8988T (cell line): ENCODE data around the gene BCAR1.

Source experiments
- DNase-seq: peaks from one replicate; pipeline ENCODE4 v3.0.0; 2011

BCAR1 gene

GRCh38 chr16:75198135-75198600 is 53.3 kb downstream of the BCAR1 start:
- no peak for DNase-seq

GRCh38 chr16:75197522-75198134 is 53.8 kb downstream of the BCAR1 start:
- DNase-seq, result no peak

- DNase-seq, result no peak
Observed at GRCh38 chr16:75196836-75197235, 54.6 kb downstream of the BCAR1 start.

- DNase-seq, result no peak
Observed at GRCh38 chr16:75195811-75196790, 55.3 kb downstream of the BCAR1 start.

DNA sequence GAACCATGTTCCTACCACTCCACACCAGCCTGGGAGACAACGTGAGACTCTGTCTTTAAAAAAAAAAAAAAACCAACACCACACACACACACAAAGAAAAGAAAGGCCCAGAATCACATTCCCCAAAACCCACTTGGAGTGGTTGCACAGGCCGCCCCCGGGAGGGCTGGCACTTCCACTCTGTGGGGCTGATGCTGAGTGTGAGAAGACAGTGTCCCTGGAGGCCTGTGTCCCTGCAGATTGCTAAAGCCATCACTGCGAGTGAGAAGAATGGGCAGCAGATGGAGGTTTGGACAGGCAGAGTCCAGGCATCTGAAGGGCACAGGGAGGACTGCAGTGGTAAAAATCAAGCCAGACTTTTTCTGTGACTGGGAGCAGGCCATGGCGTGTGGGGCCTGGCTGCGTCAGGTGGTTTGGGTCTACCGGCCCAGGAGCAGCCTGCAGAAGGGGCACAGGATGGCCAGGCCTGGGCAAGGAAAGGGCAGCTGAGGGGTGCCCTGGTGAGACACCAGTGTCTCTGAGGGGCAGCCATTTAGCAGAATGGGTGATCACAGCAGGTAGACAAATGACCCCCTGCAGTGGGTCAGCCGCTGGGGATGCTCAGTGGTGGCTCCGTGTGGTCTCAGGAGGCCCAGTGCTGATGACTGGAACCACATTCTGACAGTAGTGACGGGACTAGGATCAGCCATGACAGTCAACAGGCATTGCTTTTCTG is 57.5 kb downstream of the BCAR1 start:
- DNase-seq, result no peak

DNA sequence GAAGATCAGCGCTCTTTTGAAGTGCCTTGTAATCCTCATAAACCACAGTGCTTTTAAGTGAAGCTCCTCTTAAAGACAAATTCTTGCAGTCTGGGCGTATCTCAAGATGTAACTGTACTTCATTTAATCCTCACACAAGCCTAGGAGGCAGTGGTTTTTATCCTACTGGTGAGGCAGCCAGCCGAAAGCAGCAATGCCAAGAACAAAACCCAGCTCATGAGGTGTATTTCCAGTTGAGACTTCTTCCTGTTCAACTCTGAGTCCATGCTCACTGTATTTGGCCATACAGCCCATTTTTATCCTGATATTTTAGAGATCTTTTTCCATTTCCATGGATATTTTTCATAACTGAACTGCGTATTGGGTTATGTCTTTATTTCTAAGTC is 58.2 kb downstream of the BCAR1 start:
- no peak for DNase-seq

- no peak for DNase-seq
Observed at GRCh38 chr16:75192606-75193264, 58.7 kb downstream of the BCAR1 start.

GRCh38 chr16:75189638-75190245 is 61.7 kb downstream of the BCAR1 start:
- DNase-seq, result no peak

- no peak for DNase-seq
Observed at GRCh38 chr16:75188832-75189477, 62.5 kb downstream of the BCAR1 start.

DNA sequence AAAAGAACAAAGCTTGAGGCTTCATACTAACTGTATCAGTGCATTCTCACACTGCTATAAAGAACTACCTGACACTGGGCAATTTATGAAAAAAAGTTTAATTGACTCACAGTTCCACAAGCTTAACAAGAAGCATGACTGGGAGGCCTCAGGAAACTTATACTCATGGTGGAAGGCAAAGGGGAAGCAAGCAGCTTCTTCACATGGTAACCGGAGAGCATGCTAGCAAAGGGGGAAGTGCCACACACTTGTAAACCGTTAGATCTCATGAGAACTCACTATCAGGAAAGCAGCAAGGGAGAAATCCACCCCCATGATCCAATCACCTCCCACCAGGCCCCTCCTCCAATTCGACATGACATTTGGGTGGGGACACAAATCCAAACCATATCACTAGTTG is 69.8 kb downstream of the BCAR1 start:
- no peak for DNase-seq

DNA sequence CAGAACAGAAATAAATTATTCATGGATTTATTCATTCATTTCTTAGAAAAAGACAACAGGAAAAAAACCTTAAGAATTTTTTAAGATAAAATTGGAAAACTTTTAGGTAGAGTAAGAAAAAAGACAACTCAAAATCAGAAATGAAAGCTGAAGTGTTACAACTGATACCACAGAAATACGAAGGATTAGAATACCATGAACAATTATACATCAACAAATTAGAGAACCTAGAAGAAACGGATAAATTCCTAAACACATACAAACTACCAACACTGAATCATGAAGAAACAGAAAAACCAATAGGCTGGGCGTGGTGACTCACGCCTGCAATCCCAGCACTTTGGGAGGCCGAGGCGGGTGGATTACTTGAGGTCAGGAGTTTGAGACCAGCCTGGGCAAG is 72.2 kb downstream of the BCAR1 start:
- DNase-seq, result no peak
